DND-41 (cell line): Measurements from ENCODE around the gene EIF4EBP2.

Experiments used
- ATAC-seq: fragments of 200-7000 bp; cut with Tn5 transposase; 3 replicates; pipeline ENCODE4 v1.9.1; 2021; ENCODE audit warnings: low read depth; ENCODE audit not compliant: insufficient read depth
- DNase-seq: peaks from one replicate; pipeline ENCODE4 v3.0.0-alpha.2; 2020
- H2AFZ ChIP-seq: 2 replicates; pipeline ENCODE4 v1.6.0; 2012; ENCODE audit warnings: low read depth, low read length
- H3K27ac ChIP-seq: 2 replicates; pipeline ENCODE4 v1.5.1; 2012; ENCODE audit warnings: low read length, inconsistent platforms
- H3K27me3 ChIP-seq: fragments of 200-600 bp; sonication (generic); 2 replicates; pipeline ENCODE4 v1.6.0; 2012; ENCODE audit warnings: low read length, mild to moderate bottlenecking, inconsistent platforms; ENCODE audit not compliant: insufficient read depth, poor library complexity
- H3K36me3 ChIP-seq: 2 replicates; pipeline ENCODE4 v1.5.1; 2012; ENCODE audit warnings: low read length, inconsistent platforms; ENCODE audit not compliant: insufficient read depth
- H3K4me1 ChIP-seq: 2 replicates; pipeline ENCODE4 v1.5.1; 2012; ENCODE audit warnings: mild to moderate bottlenecking, low read length; ENCODE audit not compliant: insufficient read depth
- H3K4me2 ChIP-seq: 2 replicates; pipeline ENCODE4 v1.6.0; 2012; ENCODE audit warnings: mild to moderate bottlenecking, moderate library complexity, low read length, inconsistent platforms; ENCODE audit not compliant: insufficient read depth
- H3K4me3 ChIP-seq, 2 experiments: fragments of 200-600 bp in 1 of 2; shearing (Covaris generic) in 1 of 2; 2 replicates each; pipeline ENCODE4 v1.5.1; 2012 to 2016; ENCODE audit warnings: inconsistent platforms in 2 of 2, low read length in 2 of 2, mild to moderate bottlenecking in 2 of 2, low read depth in 1 of 2, moderate library complexity in 1 of 2
- H3K79me2 ChIP-seq: 2 replicates; pipeline ENCODE4 v1.6.0; 2012; ENCODE audit warnings: low read length, inconsistent platforms; ENCODE audit not compliant: insufficient read depth
- H3K9ac ChIP-seq: 2 replicates; pipeline ENCODE4 v1.6.0; 2012; ENCODE audit warnings: low read depth, mild to moderate bottlenecking, inconsistent platforms, low read length, moderate library complexity
- H3K9me3 ChIP-seq: 2 replicates; pipeline ENCODE4 v1.5.1; 2012; ENCODE audit warnings: low read length, moderate library complexity, mild to moderate bottlenecking, inconsistent platforms; ENCODE audit not compliant: insufficient read depth, severe bottlenecking
- H4K20me1 ChIP-seq: 2 replicates; pipeline ENCODE4 v1.6.0; 2012; ENCODE audit warnings: low read length; ENCODE audit not compliant: insufficient read depth
- CTCF ChIP-seq: IDR thresholded peaks from 2 replicates; pipeline ENCODE4 v1.5.1; 2012; ENCODE audit warnings: borderline replicate concordance, low read length, moderate library complexity, mild to moderate bottlenecking; ENCODE audit not compliant: poor library complexity, severe bottlenecking; ENCODE audit errors: extremely low read depth
- EZH2 ChIP-seq: IDR thresholded peaks from 3 replicates; pipeline ENCODE4 v1.6.1; 2012; ENCODE audit warnings: borderline replicate concordance, low read depth, mild to moderate bottlenecking, moderate library complexity, low read length, inconsistent platforms; ENCODE audit not compliant: severe bottlenecking

The EIF4EBP2 gene

DNA sequence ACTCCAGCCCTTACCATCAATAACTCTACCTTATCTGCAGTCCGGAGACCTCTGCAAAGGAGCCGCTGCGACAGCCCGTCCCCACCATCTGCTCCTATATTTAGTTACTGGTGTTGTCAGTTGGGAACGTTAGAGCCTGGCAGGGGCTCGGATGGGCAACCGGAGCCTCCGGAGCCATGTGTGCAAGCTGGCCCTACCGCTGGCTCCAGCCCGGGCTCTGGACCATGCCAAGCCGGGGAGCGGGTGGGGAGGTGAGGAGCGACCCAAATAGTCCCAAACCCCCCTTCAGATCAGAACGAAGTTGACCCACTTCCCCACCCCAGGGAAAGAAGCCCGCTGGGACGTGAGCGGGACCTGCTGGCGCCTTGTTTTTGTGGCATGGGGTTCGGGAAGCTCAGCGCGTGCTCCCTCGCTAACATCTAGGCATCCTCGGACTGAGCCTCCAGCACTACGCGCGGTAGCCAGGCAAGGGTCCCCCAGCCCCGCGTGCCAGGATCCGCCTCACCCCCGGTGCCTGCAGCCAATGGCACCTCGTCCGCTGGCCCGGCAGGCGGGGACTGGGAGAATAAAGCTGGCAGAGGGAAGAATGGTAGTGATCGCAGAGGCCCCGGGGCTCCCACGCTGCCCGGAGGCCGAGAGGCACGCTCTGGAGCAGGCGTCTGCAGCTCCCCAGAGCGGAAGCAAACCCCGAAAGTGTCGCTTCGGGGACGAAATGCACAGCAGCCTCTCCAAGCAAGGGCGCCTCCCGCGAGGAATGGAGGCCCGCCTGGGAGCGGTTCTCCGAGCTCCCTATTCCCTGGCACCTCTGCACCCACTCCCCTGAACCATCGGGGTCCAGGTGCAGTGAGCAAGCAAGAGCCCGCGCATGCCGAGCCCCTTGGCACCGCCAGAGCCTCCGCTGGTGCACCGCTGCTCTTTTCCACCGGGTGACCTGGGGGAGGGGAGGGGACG is 22.2 kb upstream of the EIF4EBP2 start:
- peaks cover 29% of the 10 kb centered on the region; the same call in 1 of the 2 replicates for H4K20me1 ChIP-seq
- H3K36me3 ChIP-seq: peaks cover 11% of the 10 kb centered on the region
- peaks cover 29% of the 10 kb centered on the region for H3K4me1 ChIP-seq
- peak overlapping the region; percentile 78 for H3K4me2 ChIP-seq
- peak; percentile 74 for DNase-seq
- peak overlapping the region; percentile 99 for H2AFZ ChIP-seq
- ATAC-seq: peak; percentile 63
- H3K9ac ChIP-seq: peak overlapping the region; percentile 84
- TF ChIP-seq EZH2: no peak
- no peak for TF ChIP-seq CTCF
- peak overlapping the region; percentile 70 to 94; a peak in 3 of 4 replicates for H3K4me3 ChIP-seq
- no peaks in the 10 kb centered on the region for H3K27me3 ChIP-seq
- no peaks in the 10 kb centered on the region for H3K9me3 ChIP-seq
- H3K79me2 ChIP-seq: peaks cover 54% of the 10 kb centered on the region
- H3K27ac ChIP-seq: peak overlapping the region; percentile 80

DNA sequence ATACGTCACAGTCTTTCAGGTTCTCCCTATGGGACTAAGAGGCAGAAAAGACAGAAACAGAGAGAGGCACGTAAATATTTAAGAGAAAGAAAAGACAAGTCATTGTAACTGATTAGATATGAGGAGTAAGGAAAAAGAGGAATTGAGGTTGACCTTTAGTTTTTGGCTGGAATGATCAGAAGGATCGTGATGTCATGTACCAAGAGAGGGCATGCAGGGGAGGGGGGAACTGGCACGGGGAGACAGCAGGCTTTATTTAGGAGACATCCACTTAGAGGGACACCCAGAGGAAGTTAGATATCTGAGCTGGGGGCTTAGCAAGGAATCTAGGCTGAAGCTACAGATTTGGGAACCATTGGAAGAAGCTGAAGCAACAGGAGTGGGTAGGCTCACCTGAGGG is 12.3 kb upstream of the EIF4EBP2 start:
- H4K20me1 ChIP-seq: no peaks in the 10 kb centered on the region
- H3K36me3 ChIP-seq: no peaks in the 10 kb centered on the region
- DNase-seq: no peak
- H3K27me3 ChIP-seq: peaks cover 8% of the 10 kb centered on the region
- no peak overlapping the region for H3K9ac ChIP-seq
- TF ChIP-seq CTCF (no peak), EZH2 (no peak)
- H2AFZ ChIP-seq: no peak overlapping the region
- no peaks in the 10 kb centered on the region for H3K79me2 ChIP-seq
- no peak overlapping the region for H3K4me3 ChIP-seq
- H3K4me2 ChIP-seq: no peak overlapping the region
- no peak for ATAC-seq
- no peak overlapping the region for H3K27ac ChIP-seq
- no peaks in the 10 kb centered on the region for H3K4me1 ChIP-seq
- H3K9me3 ChIP-seq: no peaks in the 10 kb centered on the region

GRCh38 chr10:70396140-70396539 is 7.8 kb upstream of the EIF4EBP2 start:
- no peak overlapping the region for H3K4me2 ChIP-seq
- peaks cover 6% of the 10 kb centered on the region for H3K27me3 ChIP-seq
- no peaks in the 10 kb centered on the region for H3K9me3 ChIP-seq
- no peak for DNase-seq
- no peak overlapping the region for H3K9ac ChIP-seq
- no peak overlapping the region for H2AFZ ChIP-seq
- no peak for TF ChIP-seq CTCF
- TF ChIP-seq EZH2: no peak
- H4K20me1 ChIP-seq: no peaks in the 10 kb centered on the region
- no peak overlapping the region for H3K27ac ChIP-seq
- no peak for ATAC-seq
- H3K4me1 ChIP-seq: no peaks in the 10 kb centered on the region
- H3K4me3 ChIP-seq: no peak overlapping the region
- H3K36me3 ChIP-seq: no peaks in the 10 kb centered on the region
- no peaks in the 10 kb centered on the region for H3K79me2 ChIP-seq
